ENCODE data around the gene CCDC74B.
"Not testable (repeated sequence)": the region's sequence is repeated elsewhere in the genome, so short reads cannot be mapped to it uniquely, and the experiment has no call there.

CCDC74B gene

DNA sequence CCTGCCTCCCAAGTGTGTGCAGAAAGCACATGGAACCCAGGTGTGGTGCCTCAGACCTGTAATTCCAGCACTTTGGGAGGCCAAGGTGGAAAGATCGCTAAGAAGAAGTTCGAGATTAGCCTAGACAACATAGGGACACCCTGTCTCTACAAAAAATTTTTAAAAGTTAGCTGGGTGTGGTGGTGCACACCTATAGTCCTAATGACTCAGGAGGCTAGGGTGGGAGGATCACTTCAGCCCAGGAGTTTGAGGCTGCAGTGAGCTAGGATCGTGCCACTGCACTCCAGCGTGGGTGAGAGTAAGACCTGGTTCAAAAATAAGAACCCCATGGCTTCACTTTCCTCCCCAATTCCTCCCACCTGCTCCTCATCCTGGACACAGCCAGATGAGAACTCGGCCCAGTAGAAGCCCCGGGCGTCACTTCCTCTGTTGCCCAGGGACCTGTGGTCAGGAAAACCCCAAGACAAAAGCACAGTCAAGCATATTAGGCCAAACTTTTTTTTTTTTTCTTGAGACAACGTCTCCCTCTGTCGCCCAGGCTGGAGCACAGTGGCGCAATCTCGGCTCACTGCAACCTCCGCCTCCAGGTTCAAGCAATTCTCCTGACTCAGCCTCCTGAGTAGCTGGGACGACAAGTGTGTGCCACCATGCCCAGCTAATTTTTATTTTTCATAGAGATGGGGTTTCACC lies 13.1 kb upstream of the CCDC74B start:
- H3K9me3 ChIP-seq (ENCODE audit: control insufficient read depth, insufficient read depth, low read depth, low read length); POLR2A ChIA-PET; CTCF ChIA-PET; H3K27ac ChIP-seq (ENCODE audit: extremely low read depth, low read depth, low read length); H3K4me3 ChIP-seq (ENCODE audit: low read depth, low read length); H3K4me1 ChIP-seq (ENCODE audit: control insufficient read depth, insufficient read depth, low read length): not testable (repeated sequence)
- peaks cover 4 to 83% of the 10 kb centered on the region in 2 experiments; a peak in 2 of 3 replicates for H3K36me3 ChIP-seq (ENCODE audit: control insufficient read depth in 2 of 2, insufficient read depth in 1 of 2, low read length in 2 of 2)
- TF ChIP-seq, protein P1, sequence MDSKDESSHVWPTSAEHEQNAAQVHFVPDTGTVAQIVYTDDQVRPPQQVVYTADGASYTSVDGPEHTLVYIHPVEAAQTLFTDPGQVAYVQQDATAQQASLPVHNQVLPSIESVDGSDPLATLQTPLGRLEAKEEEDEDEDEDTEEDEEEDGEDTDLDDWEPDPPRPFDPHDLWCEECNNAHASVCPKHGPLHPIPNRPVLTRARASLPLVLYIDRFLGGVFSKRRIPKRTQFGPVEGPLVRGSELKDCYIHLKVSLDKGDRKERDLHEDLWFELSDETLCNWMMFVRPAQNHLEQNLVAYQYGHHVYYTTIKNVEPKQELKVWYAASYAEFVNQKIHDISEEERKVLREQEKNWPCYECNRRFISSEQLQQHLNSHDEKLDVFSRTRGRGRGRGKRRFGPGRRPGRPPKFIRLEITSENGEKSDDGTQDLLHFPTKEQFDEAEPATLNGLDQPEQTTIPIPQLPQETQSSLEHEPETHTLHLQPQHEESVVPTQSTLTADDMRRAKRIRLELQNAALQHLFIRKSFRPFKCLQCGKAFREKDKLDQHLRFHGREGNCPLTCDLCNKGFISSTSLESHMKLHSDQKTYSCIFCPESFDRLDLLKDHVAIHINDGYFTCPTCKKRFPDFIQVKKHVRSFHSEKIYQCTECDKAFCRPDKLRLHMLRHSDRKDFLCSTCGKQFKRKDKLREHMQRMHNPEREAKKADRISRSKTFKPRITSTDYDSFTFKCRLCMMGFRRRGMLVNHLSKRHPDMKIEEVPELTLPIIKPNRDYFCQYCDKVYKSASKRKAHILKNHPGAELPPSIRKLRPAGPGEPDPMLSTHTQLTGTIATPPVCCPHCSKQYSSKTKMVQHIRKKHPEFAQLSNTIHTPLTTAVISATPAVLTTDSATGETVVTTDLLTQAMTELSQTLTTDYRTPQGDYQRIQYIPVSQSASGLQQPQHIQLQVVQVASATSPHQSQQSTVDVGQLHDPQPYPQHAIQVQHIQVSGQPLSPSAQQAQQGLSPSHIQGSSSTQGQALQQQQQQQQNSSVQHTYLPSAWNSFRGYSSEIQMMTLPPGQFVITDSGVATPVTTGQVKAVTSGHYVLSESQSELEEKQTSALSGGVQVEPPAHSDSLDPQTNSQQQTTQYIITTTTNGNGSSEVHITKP (tag by site-specific recombination; IDR thresholded peaks at IDR 0.05): peak; percentile 14; the same call in 1 of the 2 replicates

DNA sequence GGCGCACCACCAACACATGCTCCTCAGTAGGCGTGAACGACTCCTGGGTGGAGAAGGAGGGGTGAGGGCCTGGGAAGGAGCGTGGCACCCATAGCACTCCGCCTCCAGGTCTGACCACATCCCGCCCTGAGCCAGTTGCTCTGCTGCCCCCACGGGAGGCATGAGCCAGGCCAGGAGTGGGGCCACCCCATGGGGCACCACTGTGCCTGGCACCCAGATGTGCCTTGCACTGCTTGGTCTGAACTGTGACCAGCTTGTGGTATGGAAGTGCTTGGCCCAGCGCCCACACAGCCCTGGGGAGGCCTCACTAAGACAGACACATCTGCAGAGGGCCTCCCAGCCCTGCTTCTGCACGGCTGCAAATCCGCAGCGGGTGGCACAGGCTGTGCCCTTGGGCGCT lies 12.4 kb upstream of the CCDC74B start:
- POLR2A ChIA-PET; H3K4me3 ChIP-seq (ENCODE audit: low read depth, low read length); H3K27ac ChIP-seq (ENCODE audit: extremely low read depth, low read depth, low read length); H3K9me3 ChIP-seq (ENCODE audit: control insufficient read depth, insufficient read depth, low read depth, low read length); CTCF ChIA-PET; H3K4me1 ChIP-seq (ENCODE audit: control insufficient read depth, insufficient read depth, low read length): not testable (repeated sequence)
- peak; percentile 65; the same call in 1 of the 2 replicates for TF ChIP-seq EGR2 (tag by site-specific recombination; IDR thresholded peaks at IDR 0.05; ENCODE audit: low read depth)
- TF ChIP-seq ZNF600 (tag by site-specific recombination; IDR thresholded peaks at IDR 0.05): peak; percentile 51; the same call in 1 of the 2 replicates
- TF ChIP-seq ZFHX2 (tag by site-specific recombination; conservative IDR thresholded peaks at IDR 0.05): peak; percentile 63
- TF ChIP-seq GLIS2 (tag by site-specific recombination; IDR thresholded peaks at IDR 0.05): peak; percentile 27; the same call in 1 of the 2 replicates
- TF ChIP-seq ZIC2 (tag by site-specific recombination; IDR thresholded peaks at IDR 0.05): peak; percentile 45
- peaks cover 4 to 83% of the 10 kb centered on the region in 2 experiments; a peak in 2 of 3 replicates for H3K36me3 ChIP-seq (ENCODE audit: control insufficient read depth in 2 of 2, insufficient read depth in 1 of 2, low read length in 2 of 2)

DNA sequence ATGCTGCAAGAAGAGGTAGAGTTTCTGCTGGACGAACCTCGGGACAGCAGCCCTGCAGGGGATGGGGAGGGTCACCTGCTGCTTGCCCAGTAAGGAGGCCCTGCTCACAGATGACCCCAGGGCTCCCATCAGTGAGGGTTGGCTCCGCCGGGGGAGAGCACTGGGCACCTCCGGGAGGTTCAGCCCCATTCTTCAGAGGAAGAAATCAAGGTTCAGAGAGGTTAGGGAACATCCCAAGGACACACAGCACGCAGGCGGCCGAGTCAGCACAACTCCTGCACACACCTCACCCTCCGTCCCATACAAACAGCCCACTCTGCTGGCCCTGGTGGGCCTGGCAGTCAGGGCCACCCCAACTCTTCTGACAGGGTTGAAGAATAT lies 11.7 kb upstream of the CCDC74B start:
- Histone ChIP-seq H3K9me3 (ENCODE audit: control insufficient read depth, insufficient read depth, low read depth, low read length) (no peaks in the 10 kb centered on the region), H3K27ac (ENCODE audit: extremely low read depth, low read depth, low read length) (no peak overlapping the region), H3K4me3 (ENCODE audit: low read depth, low read length) (no peak overlapping the region), H3K4me1 (ENCODE audit: control insufficient read depth, insufficient read depth, low read length) (no peaks in the 10 kb centered on the region), H3K36me3 (ENCODE audit: control insufficient read depth in 2 of 2, insufficient read depth in 1 of 2, low read length in 2 of 2) (peaks cover 4 to 85% of the 10 kb centered on the region in 2 experiments; a peak in 2 of 3 replicates)
- ChIA-PET CTCF (interaction anchor here (1.1 kb wide), 1 partner anchor 220 kb away, joined by 4 read pairs; no protein-coding TSS in a partner anchor), POLR2A (no interaction called here)
- TF ChIP-seq ZNF768 (tag by site-specific recombination; IDR thresholded peaks at IDR 0.05): peak; percentile 77; the same call in 1 of the 2 replicates
- TF ChIP-seq ZNF585B (tag by site-specific recombination; IDR thresholded peaks at IDR 0.05): no peak

DNA sequence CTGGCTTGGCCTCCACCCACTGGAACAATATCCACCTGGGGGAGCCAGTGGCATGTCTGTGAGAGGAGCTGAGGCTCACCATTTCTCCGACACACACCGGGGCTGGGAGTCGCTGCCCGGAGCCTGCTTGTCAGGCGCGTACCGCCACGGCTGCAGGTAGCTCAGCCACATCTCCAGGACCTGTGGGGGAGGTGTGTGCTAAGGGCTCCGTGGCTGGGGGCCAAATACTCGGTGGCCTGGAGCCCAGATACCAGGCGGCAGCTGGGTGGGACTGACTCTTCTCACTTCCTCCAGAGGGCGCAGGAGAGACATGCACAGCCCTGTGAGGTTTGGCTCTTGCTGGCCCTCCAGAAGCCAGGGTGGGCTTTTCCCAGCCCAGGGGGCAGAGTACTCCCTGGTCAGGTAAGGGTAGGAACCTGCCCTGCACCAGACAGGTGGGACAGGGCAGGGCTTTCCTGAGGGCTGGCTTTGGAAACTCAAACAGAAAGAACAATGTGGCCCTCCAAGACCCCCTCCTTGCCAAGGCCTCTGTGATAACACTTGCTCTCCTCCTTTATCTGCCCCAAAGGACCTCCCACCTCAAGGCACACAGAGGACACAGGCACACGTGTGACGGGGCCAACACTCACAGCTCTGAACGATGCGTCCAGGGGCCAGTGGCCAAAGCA lies 11.2 kb upstream of the CCDC74B start:
- not testable (repeated sequence) for H3K27ac ChIP-seq (ENCODE audit: extremely low read depth, low read depth, low read length)
- CTCF ChIA-PET: interaction anchor here (0.6 to 1.1 kb wide), 7 partner anchors 9 to 220 kb away, joined by 3 to 5 read pairs (median 3); no protein-coding TSS in a partner anchor
- H3K36me3 ChIP-seq (ENCODE audit: control insufficient read depth in 2 of 2, insufficient read depth in 1 of 2, low read length in 2 of 2): peaks cover 4 to 82% of the 10 kb centered on the region in 2 experiments; a peak in 2 of 3 replicates

More for the DNA sequence above, 11.2 kb upstream of the CCDC74B start:
- H3K4me3 ChIP-seq (ENCODE audit: low read depth, low read length); H3K4me1 ChIP-seq (ENCODE audit: control insufficient read depth, insufficient read depth, low read length); H3K9me3 ChIP-seq (ENCODE audit: control insufficient read depth, insufficient read depth, low read depth, low read length); POLR2A ChIA-PET: not testable (repeated sequence)
- TF ChIP-seq ZNF654 (tag by site-specific recombination; IDR thresholded peaks at IDR 0.05; ENCODE audit: low read depth): 0 out of 2 replicates have a peak, but pooled peaks have one; percentile 8
- TF ChIP-seq, protein P2, sequence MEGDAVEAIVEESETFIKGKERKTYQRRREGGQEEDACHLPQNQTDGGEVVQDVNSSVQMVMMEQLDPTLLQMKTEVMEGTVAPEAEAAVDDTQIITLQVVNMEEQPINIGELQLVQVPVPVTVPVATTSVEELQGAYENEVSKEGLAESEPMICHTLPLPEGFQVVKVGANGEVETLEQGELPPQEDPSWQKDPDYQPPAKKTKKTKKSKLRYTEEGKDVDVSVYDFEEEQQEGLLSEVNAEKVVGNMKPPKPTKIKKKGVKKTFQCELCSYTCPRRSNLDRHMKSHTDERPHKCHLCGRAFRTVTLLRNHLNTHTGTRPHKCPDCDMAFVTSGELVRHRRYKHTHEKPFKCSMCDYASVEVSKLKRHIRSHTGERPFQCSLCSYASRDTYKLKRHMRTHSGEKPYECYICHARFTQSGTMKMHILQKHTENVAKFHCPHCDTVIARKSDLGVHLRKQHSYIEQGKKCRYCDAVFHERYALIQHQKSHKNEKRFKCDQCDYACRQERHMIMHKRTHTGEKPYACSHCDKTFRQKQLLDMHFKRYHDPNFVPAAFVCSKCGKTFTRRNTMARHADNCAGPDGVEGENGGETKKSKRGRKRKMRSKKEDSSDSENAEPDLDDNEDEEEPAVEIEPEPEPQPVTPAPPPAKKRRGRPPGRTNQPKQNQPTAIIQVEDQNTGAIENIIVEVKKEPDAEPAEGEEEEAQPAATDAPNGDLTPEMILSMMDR (tag by site-specific recombination; IDR thresholded peaks at IDR 0.05): peak; percentile 48

All from HEK293 (cell line).